T-helper 17 cell (primary cell): ENCODE results near the gene C2orf80. TPM values are rescaled to one million over a fixed set of nuclear protein-coding genes. Genes with fewer than 3 reads are reported as not detected.

ENCODE experiments used
- ATAC-seq: fragments of 150-1000 bp; cut with Tn5 transposase; 2 replicates; pipeline ENCODE4 v1.10.0; 2021; ENCODE audit warnings: mild to moderate bottlenecking, moderate library complexity
- DNase-seq, 3 donors: peaks; one replicate each; pipeline versions ENCODE4 v3.0.0 to v3.0.0-alpha.2; 2020 to 2021
- H3K9me3 ChIP-seq: one replicate; pipeline ENCODE4 v1.7.0; 2013; ENCODE audit warnings: low read length, mild to moderate bottlenecking; ENCODE audit not compliant: control insufficient read depth, poor library complexity, severe bottlenecking
- H3K27ac Mint-ChIP-seq: one replicate; pipeline ENCODE4 v1.8.0; 2022; ENCODE audit warnings: mild to moderate bottlenecking, moderate library complexity, mixed read lengths
- H3K27me3 Mint-ChIP-seq: one replicate; pipeline ENCODE4 v1.8.0; 2022; ENCODE audit warnings: mixed read lengths
- H3K36me3 Mint-ChIP-seq: one replicate; pipeline ENCODE4 v1.8.0; 2022; ENCODE audit warnings: low read depth, mixed read lengths
- H3K4me1 Mint-ChIP-seq: one replicate; pipeline ENCODE4 v1.8.0; 2022; ENCODE audit warnings: mild to moderate bottlenecking, mixed read lengths
- H3K4me3 Mint-ChIP-seq: one replicate; pipeline ENCODE4 v1.8.0; 2022; ENCODE audit warnings: mild to moderate bottlenecking, moderate library complexity, mixed read lengths
- total RNA-seq, 4 donors: library from RNA in 2 of 4; stranded (reverse) in 2 of 4; gene quantifications; one replicate each; pipeline ENCODE4 v1.2.3 and lab custom pipeline; 2022 to 2026

Gene C2orf80
- total RNA-seq, 2 donors from 2014 or later, result not detected

- H3K9me3 ChIP-seq, result no peaks in the 10 kb centered on the region
- Mint-ChIP-seq H3K4me3 (no peak overlapping the region), H3K4me1 (peaks cover 3% of the 10 kb centered on the region), H3K27me3 (peaks cover 27% of the 10 kb centered on the region), H3K27ac (no peak overlapping the region), H3K36me3 (no peaks in the 10 kb centered on the region)
- DNase-seq (no peak), ATAC-seq (no peak)
Measured at GRCh38 chr2:208164951-208165755, 24.7 kb downstream of the C2orf80 start.

GRCh38 chr2:208163489-208163888 is 26.3 kb downstream of the C2orf80 start, which contains the start of gene CRYGA:
Gene CRYGA, minus strand, starts transcription at chr2:208163589. Its CDS starts 33 bp downstream, at chr2:208163556.
- H3K9me3 ChIP-seq, result no peaks in the 10 kb centered on the region
- Mint-ChIP-seq H3K27me3 (peaks cover 16% of the 10 kb centered on the region), H3K4me3 (no peak within 1 kb of the TSS), H3K4me1 (no peaks in the 10 kb centered on the region), H3K36me3 (no peaks in the 10 kb centered on the region), H3K27ac (no peak within 1 kb of the TSS)
- DNase-seq (no peak), ATAC-seq (no peak)

DNA sequence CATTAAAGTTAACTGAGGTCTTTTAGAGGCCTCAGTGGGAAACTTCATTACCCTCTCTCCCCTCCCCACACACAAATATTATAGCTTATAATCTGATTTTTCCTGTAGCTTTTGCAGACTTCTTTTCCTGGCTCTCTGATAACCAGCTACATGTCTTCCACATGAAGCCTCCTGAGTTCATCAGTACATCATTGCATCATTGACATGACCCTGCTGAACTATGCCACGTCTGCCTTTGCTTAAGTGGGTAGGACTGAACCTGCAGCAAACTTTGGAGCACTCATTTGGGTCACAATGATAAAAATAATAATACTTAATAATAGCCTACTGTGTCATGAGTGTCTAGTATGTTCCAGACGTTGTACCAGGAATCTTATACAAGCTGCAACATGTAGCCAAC is 33.4 kb downstream of the C2orf80 start:
- Mint-ChIP-seq H3K36me3 (no peaks in the 10 kb centered on the region), H3K4me3 (no peak overlapping the region), H3K27me3 (peaks cover 16% of the 10 kb centered on the region), H3K4me1 (no peaks in the 10 kb centered on the region), H3K27ac (no peak overlapping the region)
- H3K9me3 ChIP-seq, result no peaks in the 10 kb centered on the region
- no peak for DNase-seq
- ATAC-seq, result no peak

- Mint-ChIP-seq H3K4me3 (no peak overlapping the region), H3K4me1 (no peaks in the 10 kb centered on the region), H3K36me3 (no peaks in the 10 kb centered on the region), H3K27me3 (peaks cover 12% of the 10 kb centered on the region), H3K27ac (no peak overlapping the region)
- DNase-seq, result no peak
- H3K9me3 ChIP-seq, result no peaks in the 10 kb centered on the region
- no peak for ATAC-seq
Measured at GRCh38 chr2:208153156-208153555, 36.7 kb downstream of the C2orf80 start.

DNA sequence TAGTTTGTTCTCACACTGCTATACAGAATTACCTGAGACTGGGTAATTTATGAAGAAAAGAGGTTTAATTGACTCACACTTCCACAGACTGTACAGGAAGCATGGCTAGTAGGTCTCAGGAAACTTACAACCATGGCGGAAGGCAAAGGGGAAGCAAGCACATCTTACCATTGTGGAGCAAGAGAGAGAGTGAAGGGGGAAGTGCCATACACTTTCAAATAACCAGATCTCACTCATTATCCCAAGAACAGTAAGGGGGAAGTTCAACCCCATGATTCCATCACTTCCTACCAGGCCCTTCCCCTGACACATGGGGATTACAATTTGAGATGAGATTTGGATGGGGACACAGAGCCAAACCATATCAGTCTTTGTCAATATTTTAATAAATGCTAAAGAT is 38.9 kb downstream of the C2orf80 start:
- no peaks in the 10 kb centered on the region for H3K4me1 Mint-ChIP-seq
- no peaks in the 10 kb centered on the region for H3K36me3 Mint-ChIP-seq
- no peak overlapping the region for H3K27ac Mint-ChIP-seq
- no peaks in the 10 kb centered on the region for H3K9me3 ChIP-seq
- ATAC-seq (no peak), DNase-seq (no peak)
- peaks cover 23% of the 10 kb centered on the region for H3K27me3 Mint-ChIP-seq
- no peak overlapping the region for H3K4me3 Mint-ChIP-seq

- H3K9me3 ChIP-seq, result no peaks in the 10 kb centered on the region
- Mint-ChIP-seq H3K27ac (no peak overlapping the region), H3K36me3 (no peaks in the 10 kb centered on the region), H3K4me3 (no peak overlapping the region), H3K4me1 (no peaks in the 10 kb centered on the region), H3K27me3 (peaks cover 16% of the 10 kb centered on the region)
- DNase-seq (no peak), ATAC-seq (no peak)
Measured at GRCh38 chr2:208150094-208150493, 39.7 kb downstream of the C2orf80 start.

DNA sequence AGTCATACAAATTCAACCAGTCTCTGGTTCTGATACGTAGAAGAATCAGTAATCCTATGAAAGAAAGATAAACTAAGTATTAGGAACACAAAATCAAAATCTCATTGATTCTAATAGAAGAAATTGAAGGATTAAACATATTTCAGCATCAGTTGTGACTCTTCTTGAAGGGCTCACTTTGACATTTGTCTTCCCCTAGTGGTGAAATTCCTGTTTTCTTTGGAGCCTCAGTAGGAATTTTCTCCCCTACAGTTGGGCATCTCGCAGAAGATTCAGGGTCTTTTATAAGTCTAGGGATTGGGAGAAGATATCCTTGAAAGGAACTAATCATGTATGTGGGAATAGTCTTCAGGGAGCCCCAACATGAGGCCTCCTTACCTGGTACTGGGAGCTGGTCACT is 41.0 kb downstream of the C2orf80 start:
- ATAC-seq, result no peak
- DNase-seq, result no peak
- Mint-ChIP-seq H3K27me3 (peaks cover 21% of the 10 kb centered on the region), H3K4me1 (no peaks in the 10 kb centered on the region), H3K27ac (no peak overlapping the region), H3K4me3 (no peak overlapping the region), H3K36me3 (no peaks in the 10 kb centered on the region)
- H3K9me3 ChIP-seq, result no peaks in the 10 kb centered on the region

GRCh38 chr2:208147759-208148158 is 42.1 kb downstream of the C2orf80 start:
- no peak for ATAC-seq
- no peaks in the 10 kb centered on the region for H3K9me3 ChIP-seq
- DNase-seq, result no peak
- peaks cover 21% of the 10 kb centered on the region for H3K27me3 Mint-ChIP-seq
- H3K4me1 Mint-ChIP-seq, result peaks cover 1% of the 10 kb centered on the region
- no peaks in the 10 kb centered on the region for H3K36me3 Mint-ChIP-seq
- no peak overlapping the region for H3K4me3 Mint-ChIP-seq
- H3K27ac Mint-ChIP-seq, result no peak overlapping the region

DNA sequence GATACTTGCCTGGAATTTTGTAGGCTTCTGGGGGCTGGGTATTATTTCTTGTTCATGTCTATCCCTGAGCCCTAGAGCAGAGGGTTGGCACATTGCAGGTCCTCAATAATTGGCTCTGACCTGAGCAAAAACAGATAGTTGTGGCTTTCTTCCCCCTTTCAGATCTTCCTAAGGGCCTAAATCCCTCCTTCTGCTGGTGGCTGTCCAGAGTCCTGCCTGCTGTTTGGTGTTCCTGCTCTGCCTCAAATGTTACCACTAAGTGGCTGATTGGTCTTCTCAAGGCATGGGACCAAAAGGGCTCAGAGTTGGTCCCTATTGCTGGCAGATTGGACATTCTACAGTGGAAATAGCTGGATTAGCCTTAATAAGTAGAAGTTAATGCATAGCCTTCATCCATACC is 42.8 kb downstream of the C2orf80 start:
- no peaks in the 10 kb centered on the region for H3K9me3 ChIP-seq
- H3K36me3 Mint-ChIP-seq, result no peaks in the 10 kb centered on the region
- no peak overlapping the region for H3K27ac Mint-ChIP-seq
- H3K4me3 Mint-ChIP-seq, result no peak overlapping the region
- H3K4me1 Mint-ChIP-seq, result peaks cover 3% of the 10 kb centered on the region
- H3K27me3 Mint-ChIP-seq, result peaks cover 21% of the 10 kb centered on the region
- DNase-seq (no peak), ATAC-seq (no peak)

GRCh38 chr2:208146006-208146405 is 43.8 kb downstream of the C2orf80 start, which contains the start of gene CRYGB:
Gene CRYGB, minus strand, starts transcription at chr2:208146158. Its CDS starts 38 bp downstream, at chr2:208146120.
- Mint-ChIP-seq H3K36me3 (no peaks in the 10 kb centered on the region), H3K27me3 (peaks cover 21% of the 10 kb centered on the region), H3K27ac (no peak within 1 kb of the TSS), H3K4me3 (no peak within 1 kb of the TSS), H3K4me1 (peaks cover 3% of the 10 kb centered on the region)
- no peak for DNase-seq
- H3K9me3 ChIP-seq, result no peaks in the 10 kb centered on the region
- ATAC-seq, result no peak

- Mint-ChIP-seq H3K27me3 (peaks cover 21% of the 10 kb centered on the region), H3K36me3 (no peaks in the 10 kb centered on the region), H3K27ac (no peak overlapping the region), H3K4me1 (peaks cover 3% of the 10 kb centered on the region), H3K4me3 (no peak overlapping the region)
- no peak for DNase-seq
- no peaks in the 10 kb centered on the region for H3K9me3 ChIP-seq
- no peak for ATAC-seq
Measured at GRCh38 chr2:208142925-208143799, 46.7 kb downstream of the C2orf80 start.

DNA sequence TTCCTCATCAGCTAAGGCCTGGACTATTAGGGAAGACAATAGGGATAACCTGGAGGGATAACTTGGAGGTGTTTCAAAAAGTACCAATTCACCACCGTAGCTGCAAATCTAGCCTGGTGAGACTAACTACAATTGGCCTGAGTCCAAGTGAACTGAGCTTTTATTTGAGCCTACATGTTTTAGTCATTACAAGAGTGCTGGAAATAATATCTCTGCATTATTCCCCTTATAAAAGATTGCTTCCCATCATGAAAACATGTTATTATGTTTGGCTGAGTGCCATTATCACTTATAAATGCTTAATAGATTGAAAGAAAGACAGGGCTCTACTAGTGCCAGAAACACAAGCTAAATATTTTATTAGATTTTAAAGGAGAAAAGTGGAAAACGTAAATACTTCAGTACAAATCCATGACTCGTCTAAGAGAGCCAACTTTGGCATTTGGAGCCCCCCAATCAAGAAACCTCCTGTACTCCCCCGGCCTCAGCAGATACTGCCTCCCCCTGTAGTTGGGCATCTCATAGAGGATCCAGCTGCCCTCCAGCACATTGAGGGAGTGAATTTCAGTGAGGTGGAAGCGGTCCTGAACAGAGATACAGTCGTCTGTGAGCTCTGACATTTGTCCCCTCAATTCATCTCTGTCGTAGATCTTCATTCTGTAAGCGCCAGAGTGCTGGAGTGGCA is 47.4 kb downstream of the C2orf80 start:
- DNase-seq, result no peak
- H3K9me3 ChIP-seq, result no peaks in the 10 kb centered on the region
- H3K27me3 Mint-ChIP-seq, result peaks cover 15% of the 10 kb centered on the region
- H3K4me3 Mint-ChIP-seq, result no peak overlapping the region
- H3K36me3 Mint-ChIP-seq, result no peaks in the 10 kb centered on the region
- H3K4me1 Mint-ChIP-seq, result peaks cover 3% of the 10 kb centered on the region
- no peak for ATAC-seq
- no peak overlapping the region for H3K27ac Mint-ChIP-seq

DNA sequence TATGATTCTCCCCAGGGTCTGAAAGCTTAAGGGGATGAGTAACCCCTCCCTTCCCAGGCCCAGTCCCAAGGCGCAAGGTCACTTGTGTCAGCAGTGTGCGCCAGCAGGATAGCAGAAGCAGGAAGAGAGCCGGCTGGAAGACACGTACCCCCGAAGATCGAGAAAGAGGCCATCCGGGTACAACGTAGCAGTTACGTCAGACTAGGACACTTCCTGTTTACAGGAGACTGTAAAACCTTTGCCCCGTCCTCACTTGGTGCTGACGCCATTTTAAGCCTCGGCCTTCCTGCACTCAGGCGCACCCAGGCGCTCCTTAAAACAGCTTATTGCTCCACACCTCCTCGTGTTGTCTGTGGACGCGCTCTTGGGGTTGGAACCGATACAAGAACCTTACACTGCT is 50.4 kb downstream of the C2orf80 start:
- H3K9me3 ChIP-seq, result no peaks in the 10 kb centered on the region
- Mint-ChIP-seq H3K36me3 (no peaks in the 10 kb centered on the region), H3K4me1 (peaks cover 5% of the 10 kb centered on the region), H3K27me3 (no peaks in the 10 kb centered on the region), H3K27ac (no peak overlapping the region), H3K4me3 (no peak overlapping the region)
- DNase-seq, result no peak
- ATAC-seq, result no peak
